C4-2B (cell line): ENCODE data around the gene FRMD4A.

Source experiments
- ZFX ChIP-seq: fragments of 450-650 bp; IDR thresholded peaks from 2 replicates; pipeline ENCODE4 v1.6.1; 2017
- TF ChIP-seq, protein P1 (sequence below): fragments of 450-650 bp; conservative IDR thresholded peaks from 2 replicates; pipeline ENCODE4 v1.5.1; 2017; ENCODE audit warnings: mild to moderate bottlenecking

DNA sequence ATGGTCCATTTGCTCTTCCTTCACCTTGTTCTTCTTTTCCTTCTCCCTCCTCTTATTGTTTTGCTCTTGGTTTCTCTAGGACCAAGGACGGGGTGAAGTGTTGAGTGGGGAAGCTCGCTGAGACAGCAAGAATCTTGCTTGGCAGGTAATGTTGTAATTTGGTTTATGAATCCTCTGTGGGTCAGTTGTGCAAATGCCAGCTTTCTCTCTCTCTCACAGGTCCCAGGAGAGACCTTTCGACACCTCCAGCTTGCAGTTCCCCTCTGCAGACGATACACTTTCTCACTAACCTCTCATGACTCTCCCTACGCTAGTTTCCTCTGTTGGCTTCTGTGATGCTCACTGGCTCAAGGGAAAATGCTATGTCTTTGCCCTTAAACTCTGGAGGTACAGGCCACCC, 77.0 kb downstream of the FRMD4A start:
- TF ChIP-seq, protein P1, sequence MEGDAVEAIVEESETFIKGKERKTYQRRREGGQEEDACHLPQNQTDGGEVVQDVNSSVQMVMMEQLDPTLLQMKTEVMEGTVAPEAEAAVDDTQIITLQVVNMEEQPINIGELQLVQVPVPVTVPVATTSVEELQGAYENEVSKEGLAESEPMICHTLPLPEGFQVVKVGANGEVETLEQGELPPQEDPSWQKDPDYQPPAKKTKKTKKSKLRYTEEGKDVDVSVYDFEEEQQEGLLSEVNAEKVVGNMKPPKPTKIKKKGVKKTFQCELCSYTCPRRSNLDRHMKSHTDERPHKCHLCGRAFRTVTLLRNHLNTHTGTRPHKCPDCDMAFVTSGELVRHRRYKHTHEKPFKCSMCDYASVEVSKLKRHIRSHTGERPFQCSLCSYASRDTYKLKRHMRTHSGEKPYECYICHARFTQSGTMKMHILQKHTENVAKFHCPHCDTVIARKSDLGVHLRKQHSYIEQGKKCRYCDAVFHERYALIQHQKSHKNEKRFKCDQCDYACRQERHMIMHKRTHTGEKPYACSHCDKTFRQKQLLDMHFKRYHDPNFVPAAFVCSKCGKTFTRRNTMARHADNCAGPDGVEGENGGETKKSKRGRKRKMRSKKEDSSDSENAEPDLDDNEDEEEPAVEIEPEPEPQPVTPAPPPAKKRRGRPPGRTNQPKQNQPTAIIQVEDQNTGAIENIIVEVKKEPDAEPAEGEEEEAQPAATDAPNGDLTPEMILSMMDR: no peak
- no peak for TF ChIP-seq ZFX
